B cell (primary cell): ENCODE results near the gene SRCAP. TPM values are rescaled to one million over a fixed set of nuclear protein-coding genes. Genes with fewer than 3 reads are reported as not detected.

Experiments
- ATAC-seq: fragments of 200-7000 bp; cut with Tn5 transposase; one replicate; pipeline ENCODE4 v1.10.0; 2021; ENCODE audit warnings: low read depth, mild to moderate bottlenecking, moderate number of reproducible peaks, moderate library complexity
- CTCF ChIA-PET: fragments of 350-600 bp; sonication (Branson Sonifier 250); formaldehyde crosslinking; loops from one replicate; lab custom pipeline; 2021; ENCODE audit warnings: antibody characterized with exemption, inconsistent platforms; lab: Charles Lee
- POLR2A ChIA-PET: fragments of 350-600 bp; sonication (Branson Sonifier 250); formaldehyde crosslinking; loops from one replicate; lab custom pipeline; 2021; ENCODE audit warnings: antibody characterized with exemption; lab: Charles Lee
- DNase-seq: peaks from one replicate; pipeline ENCODE4 v3.0.0; 2013
- H2AFZ ChIP-seq: 2 replicates; pipeline ENCODE4 v1.6.1; 2012; ENCODE audit warnings: mild to moderate bottlenecking, low read depth, low read length; ENCODE audit not compliant: insufficient read depth, poor library complexity, severe bottlenecking
- H3K27ac ChIP-seq, 2 donors: 1 replicate in 1 of 2; 2 replicates in 1 of 2; pipeline ENCODE4 v1.5.1; 2012 to 2013; ENCODE audit warnings: low read length in 2 of 2, mild to moderate bottlenecking in 2 of 2, moderate library complexity in 1 of 2
- H3K27me3 ChIP-seq, 4 experiments: fragments of 200-600 bp in 1 of 4; sonication (generic) in 1 of 4; replicated peaks in 1 of 4; 1 replicate in 2 of 4; 2 replicates in 2 of 4; pipeline versions ENCODE4 v1.6.1 to v1.7.0; 2013 to 2016; ENCODE audit warnings: low read length in 3 of 4, mild to moderate bottlenecking in 2 of 4, mixed read lengths in 1 of 4, moderate library complexity in 1 of 4; ENCODE audit not compliant: insufficient read depth in 4 of 4, control insufficient read depth in 3 of 4; ENCODE audit errors: control extremely low read depth in 1 of 4
- H3K36me3 ChIP-seq, 2 experiments: replicated peaks in 1 of 2; 1 replicate in 1 of 2; 2 replicates in 1 of 2; pipeline versions ENCODE4 v1.6.1 to v1.7.1; 2013; ENCODE audit warnings: low read length in 1 of 2; ENCODE audit not compliant: insufficient read depth in 2 of 2, control insufficient read depth in 1 of 2; ENCODE audit errors: control extremely low read depth in 1 of 2, extremely low read depth in 1 of 2
- H3K4me1 ChIP-seq, 2 donors: fragments of 200-600 bp in 1 of 2; sonication (generic) in 1 of 2; 1 replicate in 1 of 2; 2 replicates in 1 of 2; pipeline versions ENCODE4 v1.5.1 to v1.6.1; 2013 to 2017; ENCODE audit warnings: low read length in 2 of 2; ENCODE audit not compliant: control insufficient read depth in 2 of 2, insufficient read depth in 2 of 2
- H3K4me2 ChIP-seq: replicated peaks from 2 replicates; pipeline ENCODE3; 2012; ENCODE audit warnings: mild to moderate bottlenecking, low read depth, low read length; ENCODE audit not compliant: poor library complexity, severe bottlenecking
- H3K4me3 ChIP-seq, 5 experiments: fragments of 200-600 bp in 1 of 5; sonication (generic) in 1 of 5; 1 replicate in 3 of 5; 2 replicates in 2 of 5; pipeline versions ENCODE4 v1.5.1 to v1.7.0; 2011 to 2016; ENCODE audit warnings: low read length in 4 of 5, mild to moderate bottlenecking in 4 of 5, low read depth in 2 of 5, control low read depth in 1 of 5, moderate library complexity in 1 of 5; ENCODE audit not compliant: insufficient read depth in 1 of 5; ENCODE audit errors: control extremely low read depth in 1 of 5, extremely low read depth in 1 of 5
- H3K79me2 ChIP-seq: fragments of 200-600 bp; sonication (generic); one replicate; pipeline ENCODE4 v1.6.0; 2016; ENCODE audit warnings: low read length; ENCODE audit not compliant: control insufficient read depth, insufficient read depth
- H3K9ac ChIP-seq: fragments of 200-600 bp; sonication (generic); 2 replicates; pipeline ENCODE4 v1.6.1; 2017; ENCODE audit warnings: mild to moderate bottlenecking, low read length, moderate library complexity
- H3K9me3 ChIP-seq, 3 donors: one replicate each; pipeline versions ENCODE4 v1.6.1 to v1.7.1; 2013; ENCODE audit warnings: low read length in 2 of 3; ENCODE audit not compliant: control insufficient read depth in 2 of 3, insufficient read depth in 1 of 3; ENCODE audit errors: control extremely low read depth in 1 of 3
- H4K20me1 ChIP-seq: 2 replicates; pipeline ENCODE4 v1.6.0; 2012; ENCODE audit warnings: mild to moderate bottlenecking, low read length; ENCODE audit not compliant: insufficient read depth, control insufficient read depth, poor library complexity, severe bottlenecking
- H3K27ac Mint-ChIP-seq: one replicate; pipeline ENCODE4 v1.8.0; 2021; ENCODE audit warnings: mixed read lengths
- H3K27me3 Mint-ChIP-seq: one replicate; pipeline ENCODE4 v1.8.0; 2021; ENCODE audit warnings: mixed read lengths
- H3K4me1 Mint-ChIP-seq: one replicate; pipeline ENCODE4 v1.8.0; 2021; ENCODE audit warnings: mixed read lengths
- H3K4me3 Mint-ChIP-seq: one replicate; pipeline ENCODE4 v1.8.0; 2021; ENCODE audit warnings: mixed read lengths
- H3K9me3 Mint-ChIP-seq: one replicate; pipeline ENCODE4 v1.8.0; 2022; ENCODE audit warnings: mixed read lengths; ENCODE audit not compliant: insufficient read depth
- CTCF ChIP-seq: fragments of 200-600 bp; IDR thresholded peaks from one replicate; pipeline ENCODE4 v1.8.0; 2022; ENCODE audit warnings: antibody characterized with exemption, mild to moderate bottlenecking
- EZH2 ChIP-seq: IDR thresholded peaks from 2 replicates; pipeline ENCODE4 v1.6.1; 2012; ENCODE audit warnings: borderline replicate concordance, low read depth, mild to moderate bottlenecking, moderate library complexity, low read length; ENCODE audit not compliant: insufficient read depth, poor library complexity, severe bottlenecking
- WGBS: methylation state at CpG from one replicate; pipeline ENCODE4 v1.1.5; 2013; ENCODE audit warnings: missing lambda C conversion rate; ENCODE audit not compliant: insufficient coverage; 5-methylcytosine and 5-hydroxymethylcytosine counted together
- intact Hi-C: fragments of 100-400 bp; cut with micrococcal nuclease; formaldehyde crosslinking; loops from one replicate; pipeline ENCODE4 v1.10.0; 2022
- polyA plus RNA-seq: library from polyadenylated mRNA; depleted of rRNA; stranded (reverse); fragments of >200 nt; gene quantifications from 2 replicates; pipeline ENCODE4 v1.2.3, GENCODE V29; 2012
- total RNA-seq, 2 donors: library from RNA; stranded (reverse); fragments of 120-200 nt in 1 of 2; gene quantifications; 1 replicate in 1 of 2; 2 replicates in 1 of 2; pipeline versions ENCODE4 v1.2.3 to v1.2.4, GENCODE V29; 2013 to 2022

Gene SRCAP
- total and polyA plus RNA-seq, 2 donors (not counting 1 experiment from before 2014, with no cell fraction given): 20.9 to 145 TPM

- TF ChIP-seq EZH2 (no peak), CTCF (no peak)
- Mint-ChIP-seq H3K9me3 (no peaks in the 10 kb centered on the region), H3K27me3 (no peaks in the 10 kb centered on the region), H3K4me3 (no peak overlapping the region), H3K27ac (peak overlapping the region; percentile 21), H3K4me1 (peaks cover 24% of the 10 kb centered on the region)
- Histone ChIP-seq H3K9me3 (no peaks in the 10 kb centered on the region), H2AFZ (no peak overlapping the region), H3K79me2 (peaks cover 26% of the 10 kb centered on the region), H3K9ac (no peak overlapping the region), H3K27ac (no peak overlapping the region), H3K4me3 (no peak overlapping the region), H4K20me1 (peaks cover 10% of the 10 kb centered on the region), H3K36me3 (peaks cover 0 to 13% of the 10 kb centered on the region in 2 experiments), H3K4me2 (no peak overlapping the region), H3K4me1 (peaks cover 3 to 5% of the 10 kb centered on the region in 2 donors), H3K27me3 (no peaks in the 10 kb centered on the region)
- DNase-seq (no peak), ATAC-seq (no peak)
- CTCF ChIA-PET: no interaction called here
- intact Hi-C loops: no loop called here
- POLR2A ChIA-PET: no interaction called here
- 100% methylated on average over 1 of the region's 2 CpGs for WGBS
Measured at GRCh38 chr16:30745082-30745481, 46.1 kb downstream of the SRCAP start.

- ATAC-seq: no peak
- TF ChIP-seq CTCF: no peak
- no peak for TF ChIP-seq EZH2
- H3K4me3 Mint-ChIP-seq: no peak overlapping the region
- 100% methylated on average over 7 of the region's 9 CpGs for WGBS
- Histone ChIP-seq H3K27ac (no peak overlapping the region), H3K9me3 (no peaks in the 10 kb centered on the region), H4K20me1 (no peaks in the 10 kb centered on the region), H3K4me1 (peaks cover 3 to 5% of the 10 kb centered on the region in 2 donors), H2AFZ (no peak overlapping the region), H3K4me3 (no peak overlapping the region), H3K9ac (no peak overlapping the region), H3K36me3 (peaks cover 0 to 13% of the 10 kb centered on the region in 2 experiments), H3K79me2 (peaks cover 12% of the 10 kb centered on the region), H3K27me3 (no peaks in the 10 kb centered on the region), H3K4me2 (no peak overlapping the region)
- ChIA-PET CTCF (interaction anchor here (1.5 kb wide), 1 partner anchor 23 kb away, joined by 3 read pairs; no protein-coding TSS in a partner anchor), POLR2A (no interaction called here)
- intact Hi-C loops: no loop called here
- peaks cover 19% of the 10 kb centered on the region for H3K4me1 Mint-ChIP-seq
- H3K27me3 Mint-ChIP-seq: no peaks in the 10 kb centered on the region
- no peak for DNase-seq
- no peak overlapping the region for H3K27ac Mint-ChIP-seq
- H3K9me3 Mint-ChIP-seq: no peaks in the 10 kb centered on the region
Measured at GRCh38 chr16:30746638-30747175, 47.7 kb downstream of the SRCAP start.
